Colonic mucosa (tissue), 4 donors: ENCODE results near the gene IQGAP2. TPM values are rescaled to one million over a fixed set of nuclear protein-coding genes. Genes with fewer than 3 reads are reported as not detected.

Source experiments
- DNase-seq: peaks from one replicate; pipeline ENCODE4 v3.0.0-alpha.2; 2020
- H3K27ac ChIP-seq: fragments of 200-600 bp; one replicate; pipeline ENCODE4 v1.8.0; 2021
- H3K27me3 ChIP-seq: fragments of 200-600 bp; one replicate; pipeline ENCODE4 v1.8.0; 2021
- H3K36me3 ChIP-seq: fragments of 200-600 bp; one replicate; pipeline ENCODE4 v1.8.0; 2021
- H3K4me1 ChIP-seq: fragments of 200-600 bp; one replicate; pipeline ENCODE4 v1.8.0; 2021; ENCODE audit warnings: mild to moderate bottlenecking
- H3K4me3 ChIP-seq: fragments of 200-600 bp; one replicate; pipeline ENCODE4 v1.8.0; 2021
- H3K9ac ChIP-seq, 2 donors: one replicate each; pipeline ENCODE4 v1.7.0; 2013; ENCODE audit warnings: control low read depth in 2 of 2, low read depth in 2 of 2, low read length in 2 of 2
- H3K9me3 ChIP-seq: fragments of 200-600 bp; one replicate; pipeline ENCODE4 v1.8.0; 2021
- CTCF ChIP-seq: fragments of 200-600 bp; IDR thresholded peaks from one replicate; pipeline ENCODE4 v1.8.0; 2022; ENCODE audit warnings: antibody characterized with exemption, mild to moderate bottlenecking
- intact Hi-C: fragments of 100-400 bp; cut with DNase I; formaldehyde crosslinking; loops from one replicate; pipeline ENCODE4 v1.14.1; 2022
- total RNA-seq, 2 donors: library from RNA; stranded (reverse); fragmentation: NEBNext Ultra II Directional in 1 of 2; extraction: Animal tissue kit (Norgen Biotek cat#: 25700) in 1 of 2; gene quantifications; one replicate each; pipeline ENCODE4 v1.2.1, GENCODE V29; 2021
- donor health status: healthy.
- donor health status: DM: no; HTN: no; CAD: no.
- donor health status: DM: no; HTN: no; CAD: no.

Gene IQGAP2
- total RNA-seq, 2 donors from 2014 or later, result 62.2 to 75.6 TPM

GRCh38 chr5:76755779-76756637 is 352.9 kb downstream of the IQGAP2 start:
- Histone ChIP-seq H3K4me3 (no peak overlapping the region), H3K27me3 (no peaks in the 10 kb centered on the region), H3K27ac (no peak overlapping the region), H3K9ac (no peak overlapping the region), H3K36me3 (no peaks in the 10 kb centered on the region), H3K9me3 (no peaks in the 10 kb centered on the region), H3K4me1 (no peaks in the 10 kb centered on the region)
- intact Hi-C loops, result no loop called here
- TF ChIP-seq CTCF, result no peak
- DNase-seq, result no peak

- no peak overlapping the region for H3K9ac ChIP-seq
- no peak overlapping the region for H3K27ac ChIP-seq
- H3K4me1 ChIP-seq, result no peaks in the 10 kb centered on the region
- no peak overlapping the region for H3K4me3 ChIP-seq
- H3K36me3 ChIP-seq, result no peaks in the 10 kb centered on the region
- no peak for DNase-seq
- intact Hi-C loops, result no loop called here
- no peaks in the 10 kb centered on the region for H3K9me3 ChIP-seq
- TF ChIP-seq CTCF, result no peak
- no peaks in the 10 kb centered on the region for H3K27me3 ChIP-seq
These were observed 354.0 kb downstream of the IQGAP2 start for GRCh38 chr5:76757049-76757448.

Other genes with a start within 250 kb of the IQGAP2 start
- gene F2RL2, start 220.1 kb downstream of the IQGAP2 start, total RNA-seq, result 1 to 10 TPM in 1 of 2 donors, under 1 TPM in 1; 0.10 to 1.4 TPM